WERI-Rb-1 (cell line): ENCODE data around the gene OR10H1.
"Not testable (repeated sequence)": the region's sequence is repeated elsewhere in the genome, so short reads cannot be mapped to it uniquely, and the experiment has no call there.

Experiments used
- DNase-seq: peaks from one replicate; pipeline ENCODE4 v3.0.0-alpha.2; 2020
- H3K27ac ChIP-seq: fragments of 250-450 bp; sonication (Bioruptor Pico); 2 replicates; pipeline ENCODE4 v1.5.1; 2020; ENCODE audit warnings: mild to moderate bottlenecking, moderate library complexity
- H3K27me3 ChIP-seq: fragments of 250-450 bp; sonication (Bioruptor Pico); 2 replicates; pipeline ENCODE4 v1.5.1; 2021; ENCODE audit warnings: mild to moderate bottlenecking, low read depth, moderate library complexity; ENCODE audit not compliant: insufficient read depth, severe bottlenecking
- H3K36me3 ChIP-seq: fragments of 250-450 bp; sonication (Bioruptor Pico); 2 replicates; pipeline ENCODE4 v1.5.1; 2020; ENCODE audit warnings: mild to moderate bottlenecking, moderate library complexity
- H3K4me3 ChIP-seq: 2 replicates; pipeline ENCODE4 v1.5.1; 2011; ENCODE audit warnings: low read depth, mild to moderate bottlenecking, control low read depth, low read length
- H3K9me3 ChIP-seq: fragments of 250-450 bp; sonication (Bioruptor Pico); 2 replicates; pipeline ENCODE4 v1.5.1; 2021; ENCODE audit warnings: mild to moderate bottlenecking, moderate library complexity; ENCODE audit not compliant: severe bottlenecking
- CTCF ChIP-seq: IDR thresholded peaks from 2 replicates; pipeline ENCODE4 v1.5.1; 2011; ENCODE audit warnings: low read depth, mild to moderate bottlenecking, control low read depth, inconsistent platforms, low read length

The OR10H1 gene

GRCh38 chr19:15788594-15789270 lies 26.7 kb downstream of the OR10H1 start:
- DNase-seq: no peak
- no peak overlapping the region for H3K4me3 ChIP-seq
- H3K9me3 ChIP-seq: no peaks in the 10 kb centered on the region

GRCh38 chr19:15787611-15788155 lies 27.8 kb downstream of the OR10H1 start, which contains the start of gene OR10H5:
OR10H5 (plus strand) TSS chr19:15787661; CDS start chr19:15794049, 6,388 bp downstream.
- Histone ChIP-seq H3K36me3 (no peaks in the 10 kb centered on the region), H3K9me3 (no peaks in the 10 kb centered on the region)

More at GRCh38 chr19:15788594-15789270, 26.7 kb downstream of the OR10H1 start:
- Histone ChIP-seq H3K27me3 (peaks cover 66% of the 10 kb centered on the region), H3K27ac (no peak overlapping the region), H3K36me3 (no peaks in the 10 kb centered on the region)
- TF ChIP-seq CTCF: no peak

GRCh38 chr19:15782896-15783295 lies 32.6 kb downstream of the OR10H1 start:
- not testable (repeated sequence) for H3K4me3 ChIP-seq, H3K9me3 ChIP-seq, H3K36me3 ChIP-seq, DNase-seq, H3K27ac ChIP-seq
- H3K27me3 ChIP-seq: peaks cover 21% of the 10 kb centered on the region

More at GRCh38 chr19:15787611-15788155, 27.8 kb downstream of the OR10H1 start, which contains the start of gene OR10H5:
- Histone ChIP-seq H3K27ac (no peak within 1 kb of the TSS), H3K27me3 (peaks cover 60% of the 10 kb centered on the region), H3K4me3 (no peak within 1 kb of the TSS)
- TF ChIP-seq CTCF: no peak
- no peak for DNase-seq

GRCh38 chr19:15782211-15782610 lies 33.3 kb downstream of the OR10H1 start:
- H3K36me3 ChIP-seq: no peaks in the 10 kb centered on the region
- no peak overlapping the region for H3K27ac ChIP-seq
- H3K9me3 ChIP-seq: no peaks in the 10 kb centered on the region
- H3K4me3 ChIP-seq: no peak overlapping the region
- TF ChIP-seq CTCF: no peak
- peaks cover 14% of the 10 kb centered on the region for H3K27me3 ChIP-seq
- no peak for DNase-seq

GRCh38 chr19:15781661-15782060 lies 33.8 kb downstream of the OR10H1 start:
- no peak for DNase-seq
- Histone ChIP-seq H3K27ac (no peak overlapping the region), H3K9me3 (no peaks in the 10 kb centered on the region), H3K36me3 (no peaks in the 10 kb centered on the region), H3K4me3 (no peak overlapping the region), H3K27me3 (peaks cover 8% of the 10 kb centered on the region)
- no peak for TF ChIP-seq CTCF

GRCh38 chr19:15780610-15781418 lies 34.6 kb downstream of the OR10H1 start:
- H3K27me3 ChIP-seq: peaks cover 6% of the 10 kb centered on the region
- H3K4me3 ChIP-seq: no peak overlapping the region
- DNase-seq: no peak
- no peaks in the 10 kb centered on the region for H3K36me3 ChIP-seq
- TF ChIP-seq CTCF: no peak
- no peaks in the 10 kb centered on the region for H3K9me3 ChIP-seq
- no peak overlapping the region for H3K27ac ChIP-seq
